GM18867 (cell line): ENCODE measurements around the gene DALRD3.

Source experiments
- ATAC-seq: cut with Tn5 transposase; IDR thresholded peaks from one replicate; pipeline ENCODE4 v1.9.1; 2021; ENCODE audit warnings: mild to moderate bottlenecking, moderate library complexity; ENCODE audit not compliant: unreplicated experiment

DALRD3 gene

GRCh38 chr3:48982686-48983085 lies 35.7 kb downstream of the DALRD3 start:
- no peak for ATAC-seq

- ATAC-seq = no peak
These were observed 36.4 kb downstream of the DALRD3 start for GRCh38 chr3:48982016-48982415.

GRCh38 chr3:48980295-48980694 lies 38.1 kb downstream of the DALRD3 start:
- no peak for ATAC-seq

- no peak for ATAC-seq
These were observed 38.9 kb downstream of the DALRD3 start for GRCh38 chr3:48979451-48979850.

- ATAC-seq = no peak
These were observed 44.1 kb downstream of the DALRD3 start for GRCh38 chr3:48974076-48974864.

- ATAC-seq = no peak
These were observed 47.8 kb downstream of the DALRD3 start for GRCh38 chr3:48970586-48970985.

GRCh38 chr3:48966876-48967361 lies 51.5 kb downstream of the DALRD3 start:
- ATAC-seq = no peak

- no peak for ATAC-seq
These were observed 52.0 kb downstream of the DALRD3 start for GRCh38 chr3:48966367-48966766.
